GM23338 (cell line): ENCODE data around the gene PRR36. TPM values are rescaled to one million over a fixed set of nuclear protein-coding genes. Genes with fewer than 3 reads are reported as not detected.

ENCODE experiments used
- ATAC-seq: fragments of 200-7000 bp; cut with Tn5 transposase; 3 replicates; pipeline ENCODE4 v1.9.1; 2020
- DNase-seq: peaks from one replicate; pipeline ENCODE4 v3.0.0-alpha.2; 2015; ENCODE audit warnings: low spot score
- H2AFZ ChIP-seq: fragments of 200-600 bp; sonication (generic); 2 replicates; pipeline ENCODE4 v1.8.0; 2016; ENCODE audit warnings: antibody characterized with exemption, mild to moderate bottlenecking, moderate library complexity
- H3F3A ChIP-seq: fragments of 200-600 bp; sonication (generic); replicated peaks from 2 replicates; pipeline ENCODE4 v1.8.0; 2017; ENCODE audit warnings: antibody characterized with exemption, mixed run types, low read depth
- H3K27ac ChIP-seq: fragments of 200-600 bp; sonication (generic); 2 replicates; pipeline ENCODE4 v1.6.1; 2016; ENCODE audit warnings: low read depth
- H3K27me3 ChIP-seq: fragments of 200-600 bp; sonication (generic); 2 replicates; pipeline ENCODE4 v1.8.0; 2016; ENCODE audit warnings: mild to moderate bottlenecking, mixed run types, moderate library complexity; ENCODE audit not compliant: insufficient read depth
- H3K36me3 ChIP-seq: fragments of 200-600 bp; sonication (generic); 2 replicates; pipeline ENCODE4 v1.8.0; 2016; ENCODE audit warnings: mild to moderate bottlenecking; ENCODE audit not compliant: insufficient read depth
- H3K4me1 ChIP-seq: fragments of 200-600 bp; sonication (generic); 2 replicates; pipeline ENCODE4 v1.8.0; 2016; ENCODE audit warnings: mild to moderate bottlenecking, moderate library complexity; ENCODE audit not compliant: insufficient read depth
- H3K4me2 ChIP-seq: fragments of 200-600 bp; sonication (generic); 2 replicates; pipeline ENCODE4 v1.7.1; 2017; ENCODE audit warnings: mixed run types
- H3K4me3 ChIP-seq: fragments of 200-600 bp; sonication (generic); 2 replicates; pipeline ENCODE4 v1.6.1; 2016; ENCODE audit warnings: mixed run types
- H3K79me2 ChIP-seq: fragments of 200-600 bp; sonication (generic); replicated peaks from 2 replicates; pipeline ENCODE4 v1.8.0; 2017; ENCODE audit warnings: mild to moderate bottlenecking; ENCODE audit not compliant: insufficient read depth
- H3K9me2 ChIP-seq: fragments of 200-600 bp; sonication (generic); 2 replicates; pipeline ENCODE4 v1.8.0; 2017; ENCODE audit not compliant: insufficient read depth
- H4K20me1 ChIP-seq: fragments of 200-600 bp; sonication (generic); replicated peaks from 2 replicates; pipeline ENCODE4 v1.8.0; 2017; ENCODE audit warnings: mild to moderate bottlenecking; ENCODE audit not compliant: insufficient read depth
- H3K27ac Mint-ChIP-seq: 2 replicates; pipeline ENCODE4 v1.8.0; 2020; ENCODE audit warnings: inconsistent platforms, mild to moderate bottlenecking, moderate library complexity, mixed read lengths
- H3K27me3 Mint-ChIP-seq: 3 replicates; pipeline ENCODE4 v1.8.0; 2022; ENCODE audit warnings: low read depth, mild to moderate bottlenecking, moderate library complexity, mixed read lengths, inconsistent platforms; ENCODE audit not compliant: insufficient read depth, poor library complexity
- H3K36me3 Mint-ChIP-seq: 3 replicates; pipeline ENCODE4 v1.8.0; 2021; ENCODE audit warnings: low read depth, mild to moderate bottlenecking, inconsistent platforms, moderate library complexity, mixed read lengths
- H3K4me1 Mint-ChIP-seq: 3 replicates; pipeline ENCODE4 v1.8.0; 2020; ENCODE audit warnings: mild to moderate bottlenecking, inconsistent platforms, mixed read lengths
- H3K4me3 Mint-ChIP-seq: 3 replicates; pipeline ENCODE4 v1.8.0; 2021; ENCODE audit warnings: moderate library complexity, mild to moderate bottlenecking, inconsistent platforms, mixed read lengths
- H3K9me3 Mint-ChIP-seq: 3 replicates; pipeline ENCODE4 v1.8.0; 2020; ENCODE audit warnings: moderate library complexity, mild to moderate bottlenecking, inconsistent platforms, mixed read lengths
- CREB1 ChIP-seq: fragments of 250-450 bp; sonication (Bioruptor Pico); IDR thresholded peaks from 2 replicates; pipeline ENCODE4 v1.5.0; 2020; ENCODE audit warnings: low read depth, mild to moderate bottlenecking, moderate library complexity
- CTCF ChIP-seq, 2 experiments: fragments of 200-600 bp in 1 of 2; sonication (generic) in 1 of 2; conservative IDR thresholded peaks; 2 replicates each; pipeline versions ENCODE4 v1.5.1 to v1.6.1; 2016 to 2017; ENCODE audit warnings: antibody characterized with exemption in 2 of 2, low read depth in 2 of 2, mild to moderate bottlenecking in 2 of 2, moderate library complexity in 1 of 2
- EZH2 ChIP-seq: fragments of 200-600 bp; sonication (generic); IDR thresholded peaks from one replicate; pipeline ENCODE4 v1.8.0; 2017; ENCODE audit warnings: antibody characterized with exemption, mild to moderate bottlenecking, low read depth; ENCODE audit not compliant: unreplicated experiment
- EZH2phosphoT487 ChIP-seq: fragments of 200-600 bp; sonication (generic); IDR thresholded peaks from one replicate; pipeline ENCODE4 v1.8.1; 2018; ENCODE audit warnings: antibody characterized with exemption; ENCODE audit not compliant: unreplicated experiment
- JUNB ChIP-seq: IDR thresholded peaks from one replicate; pipeline ENCODE4 v1.6.1; 2016; ENCODE audit warnings: antibody characterized with exemption; ENCODE audit not compliant: unreplicated experiment
- NANOG ChIP-seq: IDR thresholded peaks from 2 replicates; pipeline ENCODE4 v1.6.1; 2016; ENCODE audit warnings: antibody characterized with exemption, borderline replicate concordance
- POLR2AphosphoS5 ChIP-seq: IDR thresholded peaks from 2 replicates; pipeline ENCODE4 v1.6.1; 2016; ENCODE audit warnings: antibody characterized with exemption, low read depth
- REST ChIP-seq: IDR thresholded peaks from one replicate; pipeline ENCODE4 v1.6.1; 2018; ENCODE audit warnings: antibody characterized with exemption; ENCODE audit not compliant: unreplicated experiment
- STAT1 ChIP-seq: IDR thresholded peaks from one replicate; pipeline ENCODE4 v1.6.1; 2016; ENCODE audit warnings: antibody characterized with exemption; ENCODE audit not compliant: unreplicated experiment
- ZNF114 ChIP-seq: fragments of 250-450 bp; sonication (Bioruptor Pico); IDR thresholded peaks from 2 replicates; pipeline ENCODE4 v1.5.0; 2020; ENCODE audit warnings: mild to moderate bottlenecking, moderate library complexity
- ZNF331 ChIP-seq: fragments of 250-450 bp; sonication (Bioruptor Pico); IDR thresholded peaks from 2 replicates; pipeline ENCODE4 v1.5.0; 2020; ENCODE audit warnings: low read depth, mild to moderate bottlenecking, moderate library complexity
- ZNF462 ChIP-seq: fragments of 250-450 bp; sonication (Bioruptor Pico); IDR thresholded peaks from 2 replicates; pipeline ENCODE4 v1.5.0; 2020; ENCODE audit warnings: mild to moderate bottlenecking, moderate library complexity
- polyA plus RNA-seq: library from polyadenylated mRNA; unstranded; fragments of >200 nt; fragmentation: Nextera tagmentation; extraction: Ambion mirVana; gene quantifications from 2 replicates; pipeline ENCODE4 v1.2.1, GENCODE V29; 2016
- total RNA-seq: library from RNA; depleted of rRNA; stranded (reverse); fragments of >200 nt; shearing (Covaris generic); gene quantifications from 2 replicates; pipeline ENCODE4 v1.2.3, GENCODE V29; 2014
- TF ChIP-seq, protein P1 (sequence below): IDR thresholded peaks from 2 replicates; pipeline ENCODE4 v1.6.1; 2016; ENCODE audit warnings: antibody characterized with exemption

The PRR36 gene
- total and polyA plus RNA-seq, 2 experiments from 2014 or later: 17.6 to 17.9 TPM

- H3K27ac ChIP-seq: no peak overlapping the region
- no peaks in the 10 kb centered on the region for H3K36me3 ChIP-seq
- ATAC-seq (no peak), DNase-seq (no peak)
- H3K4me3 ChIP-seq: no peak overlapping the region
- no peaks in the 10 kb centered on the region for H3K9me2 ChIP-seq
- Mint-ChIP-seq H3K4me1 (peaks cover 13% of the 10 kb centered on the region), H3K27me3 (peaks cover 26% of the 10 kb centered on the region), H3K4me3 (peak overlapping the region; percentile 19; the same call in 1 of the 3 replicates), H3K9me3 (no peaks in the 10 kb centered on the region), H3K27ac (no peak overlapping the region), H3K36me3 (peaks cover 20% of the 10 kb centered on the region; the same call in 2 of the 3 replicates)
- H3K4me2 ChIP-seq: no peak overlapping the region
- H3K79me2 ChIP-seq: no peaks in the 10 kb centered on the region
- H3K27me3 ChIP-seq: peaks cover 8% of the 10 kb centered on the region
- H3F3A ChIP-seq: peaks cover 31% of the 10 kb centered on the region
- H2AFZ ChIP-seq: no peak overlapping the region
- peaks cover 4% of the 10 kb centered on the region; the same call in 1 of the 2 replicates for H3K4me1 ChIP-seq
- H4K20me1 ChIP-seq: peaks cover 9% of the 10 kb centered on the region; the same call in 1 of the 2 replicates
- no peak for TF ChIP-seq STAT1
- no peak for TF ChIP-seq EZH2
- TF ChIP-seq CTCF (conservative IDR thresholded peaks at IDR 0.05; ENCODE audit: low read depth in 2 of 2): no peak
- no peak for TF ChIP-seq CREB1 (CRISPR knock-in tag)
- no peak for TF ChIP-seq POLR2AphosphoS5
- TF ChIP-seq, protein P1, sequence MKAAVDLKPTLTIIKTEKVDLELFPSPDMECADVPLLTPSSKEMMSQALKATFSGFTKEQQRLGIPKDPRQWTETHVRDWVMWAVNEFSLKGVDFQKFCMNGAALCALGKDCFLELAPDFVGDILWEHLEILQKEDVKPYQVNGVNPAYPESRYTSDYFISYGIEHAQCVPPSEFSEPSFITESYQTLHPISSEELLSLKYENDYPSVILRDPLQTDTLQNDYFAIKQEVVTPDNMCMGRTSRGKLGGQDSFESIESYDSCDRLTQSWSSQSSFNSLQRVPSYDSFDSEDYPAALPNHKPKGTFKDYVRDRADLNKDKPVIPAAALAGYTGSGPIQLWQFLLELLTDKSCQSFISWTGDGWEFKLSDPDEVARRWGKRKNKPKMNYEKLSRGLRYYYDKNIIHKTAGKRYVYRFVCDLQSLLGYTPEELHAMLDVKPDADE: no peak
- no peak for TF ChIP-seq EZH2phosphoT487
- no peak for TF ChIP-seq JUNB
- no peak for TF ChIP-seq ZNF114
- no peak for TF ChIP-seq ZNF331 (CRISPR knock-in tag)
- no peak for TF ChIP-seq NANOG
- TF ChIP-seq REST: no peak
- TF ChIP-seq ZNF462: no peak
These were observed 49.4 kb upstream of the PRR36 start for GRCh38 chr19:7923295-7924191.
